Fibroblast of skin of scalp (primary cell): ENCODE measurements around the gene FAM168B.

Experiments used
- DNase-seq: peaks from one replicate; pipeline ENCODE4 v3.0.0-alpha.2; 2013

Gene FAM168B

DNA sequence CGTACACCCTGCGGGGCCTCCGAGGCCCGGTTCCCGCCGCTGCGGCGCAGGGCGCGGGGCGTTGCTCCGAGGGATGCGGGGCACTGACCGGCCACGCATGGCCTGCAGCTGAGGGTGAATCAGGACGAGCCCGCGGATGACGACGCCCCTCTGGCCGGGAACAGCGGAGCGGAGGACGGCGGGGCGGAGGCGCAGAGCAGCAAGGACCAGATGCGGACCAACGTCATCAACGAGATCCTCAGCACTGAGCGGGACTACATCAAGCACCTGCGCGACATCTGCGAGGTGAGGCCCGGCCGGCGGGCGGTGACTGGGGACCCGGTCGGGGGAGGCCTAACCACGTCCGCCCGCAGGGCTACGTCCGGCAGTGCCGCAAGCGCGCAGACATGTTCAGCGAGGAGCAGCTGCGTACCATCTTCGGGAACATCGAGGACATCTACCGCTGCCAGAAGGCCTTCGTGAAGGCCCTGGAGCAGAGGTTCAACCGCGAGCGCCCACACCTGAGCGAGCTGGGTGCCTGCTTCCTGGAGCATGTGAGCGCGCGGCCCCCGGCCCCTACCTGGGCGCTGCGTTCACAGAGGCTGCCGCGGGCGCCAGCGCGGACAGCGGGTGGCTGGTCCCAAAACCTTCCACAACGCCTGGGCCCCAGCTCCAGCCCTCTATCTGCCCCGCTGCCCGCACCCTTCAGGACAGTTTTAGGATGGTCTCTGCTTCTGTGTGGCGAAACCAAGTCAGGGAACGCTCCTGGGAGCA is 53.2 kb downstream of the FAM168B start:
- no peak for DNase-seq

DNA sequence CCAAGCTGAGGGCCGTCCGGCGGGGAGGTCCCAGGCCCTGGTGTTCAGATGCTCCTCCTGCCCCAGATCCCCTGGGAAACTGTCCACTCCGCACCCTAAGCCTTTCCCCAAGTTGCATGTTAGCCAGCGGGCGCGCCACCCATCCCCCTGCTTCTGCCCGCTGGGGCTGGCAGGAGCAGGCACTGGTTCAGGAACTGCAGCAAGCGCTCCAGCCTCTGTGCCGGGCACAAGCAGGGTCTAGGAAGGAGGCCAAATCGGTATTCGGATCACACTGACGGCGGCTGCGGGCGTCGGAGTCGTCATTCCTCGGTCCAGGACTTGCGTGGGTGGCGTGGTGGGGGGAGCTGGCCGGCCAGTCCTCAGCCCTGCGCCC is 53.7 kb downstream of the FAM168B start:
- DNase-seq: no peak

DNA sequence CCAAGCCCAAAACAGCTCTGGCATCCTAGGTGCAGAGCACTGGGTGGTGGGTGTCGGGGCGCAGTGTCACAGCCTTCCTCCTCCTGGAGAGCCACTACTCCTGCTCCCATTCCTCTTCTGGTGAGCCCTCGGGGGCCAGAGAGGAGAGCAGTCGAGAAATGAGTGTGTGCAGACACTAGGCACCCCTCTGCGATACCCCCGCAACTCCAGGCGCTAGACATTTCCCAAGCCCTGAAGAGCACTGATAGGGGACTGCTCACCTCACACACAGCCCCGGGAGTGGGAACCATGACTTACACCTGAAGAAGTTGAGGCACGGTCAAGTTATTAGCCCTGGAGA is 54.2 kb downstream of the FAM168B start:
- DNase-seq: no peak

DNA sequence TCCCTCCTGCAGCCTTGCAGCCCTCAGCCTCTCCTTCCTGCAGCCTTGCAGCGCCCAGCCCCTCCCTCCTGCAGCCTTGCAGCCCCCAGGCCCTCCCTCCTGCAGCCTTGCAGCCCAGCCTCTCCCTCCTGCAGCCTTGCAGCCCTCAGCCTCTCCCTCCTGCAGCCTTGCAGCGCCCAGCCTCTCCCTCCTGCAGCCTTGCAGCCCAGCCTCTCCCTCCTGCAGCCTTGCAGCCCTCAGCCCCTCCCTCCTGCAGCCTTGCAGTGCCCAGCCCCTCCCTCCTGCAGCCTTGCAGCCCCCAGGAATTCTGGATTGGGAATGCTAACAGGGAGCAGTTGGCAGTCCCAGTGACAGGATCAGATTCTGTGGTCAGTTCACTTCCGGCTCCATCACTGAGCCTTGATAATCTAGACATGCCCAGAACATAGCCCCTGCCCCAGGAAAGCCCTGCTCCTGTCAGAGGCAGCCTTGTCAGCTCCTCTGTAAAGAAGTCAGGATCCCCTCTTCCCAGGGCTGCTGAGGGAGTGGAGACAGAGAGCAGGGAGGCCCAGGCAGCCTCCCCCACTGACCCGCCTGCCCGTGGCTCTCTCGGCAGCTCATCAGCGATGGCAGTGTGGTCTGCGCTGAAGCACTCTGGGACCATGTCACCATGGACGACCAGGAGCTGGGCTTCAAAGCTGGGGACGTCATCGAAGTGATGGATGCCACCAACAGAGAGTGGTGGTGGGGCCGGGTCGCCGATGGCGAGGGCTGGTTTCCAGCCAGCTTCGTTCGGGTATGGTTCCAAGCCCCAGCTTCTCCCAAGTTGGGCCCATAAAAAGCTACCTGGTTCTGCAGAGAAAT is 54.8 kb downstream of the FAM168B start:
- no peak for DNase-seq

DNA sequence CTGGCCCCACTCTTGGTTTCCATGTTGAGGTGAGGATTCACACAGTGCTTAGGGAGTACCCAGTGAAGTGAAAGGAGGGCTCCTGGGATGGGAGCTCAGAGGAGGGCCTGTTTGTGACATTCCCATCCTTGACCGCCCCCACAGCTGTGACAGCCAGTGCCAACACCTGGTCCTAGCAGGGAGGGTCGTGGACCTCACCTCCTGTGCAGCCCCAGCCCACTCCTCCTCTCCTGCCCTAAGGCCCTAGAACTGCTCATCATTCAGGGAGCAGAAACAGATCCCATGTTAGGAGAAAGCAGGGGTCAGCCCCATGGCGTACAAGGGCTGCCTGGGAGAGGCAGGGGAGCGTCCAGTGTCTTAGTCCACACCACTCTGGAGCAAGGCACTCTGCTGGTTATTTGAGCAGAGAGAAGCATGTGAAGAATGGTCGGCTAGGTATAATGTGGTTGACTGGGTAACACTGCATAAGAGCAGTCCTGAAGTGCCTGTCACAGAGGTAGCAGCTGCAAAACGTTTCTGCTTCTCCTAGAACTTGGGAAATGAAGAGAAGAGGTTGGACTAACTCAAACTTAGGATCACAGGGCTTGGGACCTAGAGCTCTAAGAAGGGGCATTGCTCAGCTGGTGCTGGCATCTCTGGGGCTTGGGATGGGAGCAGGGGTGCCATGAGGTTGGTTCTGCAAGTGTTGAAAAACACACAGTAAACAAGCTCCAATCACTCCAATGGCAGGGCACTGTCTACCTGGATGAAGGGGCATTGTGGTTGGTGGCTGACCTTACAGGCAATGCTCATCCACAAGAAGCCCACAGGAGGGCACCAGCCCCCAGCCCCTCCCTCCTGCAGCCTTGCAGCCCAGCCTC is 55.6 kb downstream of the FAM168B start:
- no peak for DNase-seq

DNA sequence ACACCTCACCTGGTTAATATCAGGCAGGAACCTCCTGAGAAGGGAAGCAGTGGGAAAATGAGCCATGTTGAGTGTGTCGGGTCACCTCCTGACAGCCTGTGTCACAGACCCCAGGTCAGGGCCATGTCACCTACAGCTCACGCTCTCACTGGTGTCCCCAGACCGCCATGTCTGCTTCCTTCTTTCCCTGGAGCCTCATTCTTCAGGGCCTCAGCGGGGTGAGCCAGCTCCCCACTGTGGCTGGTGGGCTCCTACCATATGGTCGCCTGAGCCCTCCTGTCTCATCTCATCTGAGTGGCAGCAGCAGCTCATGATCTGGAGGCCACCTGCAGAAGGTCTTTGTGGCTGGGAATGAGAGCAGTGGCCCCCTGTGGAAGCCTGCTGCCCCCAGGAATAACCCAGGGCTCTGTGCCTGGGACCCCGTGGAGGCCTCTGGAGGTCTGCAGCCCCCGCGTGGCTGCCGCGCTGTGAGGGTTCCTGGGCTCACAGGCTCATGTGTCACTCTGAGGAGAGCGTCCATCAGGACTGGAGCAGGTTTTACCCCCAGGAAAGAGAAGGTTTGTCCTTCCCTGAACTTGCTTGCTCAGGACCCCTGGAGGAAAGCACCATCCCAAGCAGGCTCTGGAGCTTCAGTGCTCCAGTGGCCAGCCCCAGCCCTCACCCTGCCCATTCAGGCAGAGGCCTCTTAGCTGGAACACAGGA is 56.4 kb downstream of the FAM168B start:
- no peak for DNase-seq

DNA sequence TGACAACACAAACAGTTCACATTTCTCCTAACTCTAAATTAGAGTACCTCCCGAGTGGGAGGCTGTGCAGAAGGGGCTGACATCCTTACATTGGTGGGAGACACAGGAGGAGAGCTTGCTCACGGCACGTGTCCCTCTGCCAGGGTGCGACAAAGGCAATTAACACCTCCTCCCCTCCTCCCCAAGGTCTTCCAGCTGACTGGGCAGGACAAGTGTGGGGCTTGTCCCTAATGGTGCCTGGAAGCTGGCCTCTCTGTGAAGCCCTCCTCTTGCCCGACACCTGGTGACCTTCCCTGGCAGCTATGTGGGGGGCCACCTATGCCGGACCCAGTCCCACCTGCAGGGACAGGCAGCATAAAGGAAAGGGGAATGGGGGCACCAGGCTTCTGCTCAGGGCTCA is 57.0 kb downstream of the FAM168B start:
- DNase-seq: no peak

DNA sequence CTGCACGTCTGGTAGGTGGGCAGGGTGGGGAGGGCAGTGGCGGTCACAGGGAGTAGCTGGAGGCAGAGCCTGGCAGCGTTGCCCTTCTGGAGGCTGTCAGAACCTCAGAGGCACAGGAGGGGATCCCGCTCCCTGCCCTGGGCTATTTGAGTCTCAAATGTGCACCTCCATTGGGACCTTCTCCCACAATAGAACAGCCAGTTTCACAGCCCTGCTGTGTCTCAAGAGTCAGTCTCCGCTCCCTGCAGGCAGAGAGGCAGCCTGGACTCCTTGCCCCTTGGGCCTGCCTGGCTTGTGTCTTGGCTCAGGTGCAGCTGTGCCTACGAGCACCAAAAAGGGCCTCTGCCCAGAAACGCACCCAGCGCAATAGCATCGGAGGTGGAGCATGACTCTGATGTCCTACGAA is 57.4 kb downstream of the FAM168B start:
- no peak for DNase-seq

DNA sequence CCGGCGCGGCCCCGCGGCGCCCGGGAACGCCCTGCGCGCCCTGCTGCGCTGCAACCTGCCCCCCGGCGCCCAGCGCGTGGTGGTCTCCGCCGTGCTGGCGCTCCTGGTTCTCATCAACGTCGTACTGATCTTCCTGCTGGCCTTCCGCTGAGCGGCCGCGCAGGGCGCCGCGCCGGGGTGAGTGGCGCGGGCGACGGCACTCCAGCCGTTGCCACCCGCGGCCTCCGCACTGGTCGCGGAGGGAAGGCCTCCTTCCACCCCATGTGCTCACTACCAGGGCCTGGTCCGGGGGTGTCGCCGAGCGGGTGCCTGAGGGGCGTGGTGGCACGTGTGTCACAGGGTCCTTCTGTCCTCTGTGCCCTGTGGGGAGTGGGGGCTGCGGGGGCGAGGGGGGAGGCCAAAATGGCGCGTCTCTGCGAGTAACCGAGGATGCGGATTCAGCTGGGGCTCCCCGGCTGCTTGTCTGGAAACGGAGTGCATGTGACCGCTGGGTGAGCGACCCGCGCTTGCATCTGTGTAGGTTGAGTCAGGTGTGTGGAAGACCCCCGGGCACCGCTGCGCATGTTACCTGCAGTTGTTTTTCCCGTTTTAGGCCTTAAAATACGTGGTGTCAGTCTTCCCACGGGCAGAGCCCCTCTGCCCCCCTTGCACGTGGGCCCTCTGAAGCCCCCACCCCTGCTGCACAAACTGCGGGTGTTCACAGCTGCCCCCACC is 58.0 kb downstream of the FAM168B start:
- no peak for DNase-seq

DNA sequence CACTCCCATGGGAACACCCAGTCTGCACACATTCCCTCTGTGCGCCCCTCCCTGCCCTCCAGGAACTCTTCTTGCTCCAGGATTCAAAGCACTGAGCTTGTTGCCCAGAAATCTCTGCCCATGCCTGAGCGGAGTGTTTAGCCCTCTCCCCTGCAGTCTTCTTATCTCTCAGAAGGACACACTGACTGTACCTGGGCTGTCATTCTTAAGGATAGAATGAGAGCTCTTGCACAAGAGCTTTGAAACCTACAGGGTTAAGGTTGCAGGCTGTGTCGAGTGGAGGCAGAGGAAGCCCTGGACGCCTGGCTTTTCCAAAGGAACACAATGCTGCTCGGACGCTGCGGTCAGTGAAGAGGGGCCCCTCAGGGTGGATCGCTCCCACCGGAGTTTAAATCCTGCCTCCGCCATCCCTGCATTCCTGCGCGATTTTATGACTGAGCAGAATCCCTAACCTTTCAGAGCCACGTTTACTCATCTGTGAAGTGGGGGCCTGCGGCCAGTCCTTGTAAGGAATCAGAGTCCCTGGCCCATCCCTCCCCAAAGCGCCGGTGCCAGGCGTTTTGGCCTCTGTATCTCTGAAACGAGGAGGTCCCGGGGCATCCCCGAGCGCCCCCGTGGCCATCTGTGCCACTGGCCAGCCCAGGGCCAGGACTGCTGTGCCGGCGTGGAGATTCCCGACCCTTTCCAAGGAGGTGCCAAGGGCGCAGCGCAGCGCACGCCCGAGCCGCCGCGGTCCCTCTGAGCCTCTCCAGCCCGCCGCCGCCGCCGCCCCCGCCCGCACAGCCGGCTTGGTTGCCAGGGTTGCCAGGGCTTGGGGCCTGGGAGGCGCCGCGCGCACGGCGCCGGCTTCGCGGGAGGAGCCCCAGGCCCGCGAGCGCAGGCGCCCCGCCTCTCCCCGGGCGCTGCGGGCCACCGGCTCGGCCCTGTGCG is 58.9 kb downstream of the FAM168B start:
- peak; percentile 39 for DNase-seq

DNA sequence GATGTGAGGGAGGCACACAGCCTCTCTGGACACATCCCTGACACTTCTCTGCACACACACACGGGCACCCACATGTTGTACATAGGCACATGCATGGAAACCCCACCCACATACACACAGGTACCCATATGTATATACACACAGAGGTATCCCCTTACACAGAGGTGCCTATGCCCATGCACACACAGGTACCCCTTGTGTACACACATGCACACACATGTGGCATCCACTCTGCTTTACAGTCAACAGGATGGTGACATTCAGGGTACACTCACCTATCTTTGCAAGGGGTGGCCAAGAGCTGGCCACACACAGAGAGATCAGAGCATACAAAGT is 59.5 kb downstream of the FAM168B start:
- DNase-seq: no peak

DNA sequence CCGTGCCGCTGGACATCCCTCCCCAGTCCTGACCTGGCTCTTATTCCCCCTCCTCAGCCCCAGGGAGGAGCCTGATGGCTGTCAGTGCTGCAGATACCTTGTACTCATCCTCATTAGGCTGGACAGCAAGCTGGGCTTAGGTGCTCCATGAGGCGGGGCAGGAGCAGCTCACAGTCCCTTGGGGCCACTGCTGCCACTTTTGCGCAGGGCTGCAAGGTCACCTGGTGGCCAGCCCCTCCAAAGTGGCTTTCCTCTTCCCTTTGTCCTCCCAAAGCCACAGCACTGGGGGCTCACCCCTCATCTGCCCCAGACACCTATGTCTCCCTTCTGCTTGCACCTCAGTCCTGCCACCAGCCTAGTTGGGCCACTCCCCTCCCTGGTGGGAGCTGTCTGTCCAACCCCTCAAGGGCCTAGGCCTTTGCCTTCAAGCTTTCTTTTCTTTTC is 60.8 kb downstream of the FAM168B start:
- no peak for DNase-seq

DNA sequence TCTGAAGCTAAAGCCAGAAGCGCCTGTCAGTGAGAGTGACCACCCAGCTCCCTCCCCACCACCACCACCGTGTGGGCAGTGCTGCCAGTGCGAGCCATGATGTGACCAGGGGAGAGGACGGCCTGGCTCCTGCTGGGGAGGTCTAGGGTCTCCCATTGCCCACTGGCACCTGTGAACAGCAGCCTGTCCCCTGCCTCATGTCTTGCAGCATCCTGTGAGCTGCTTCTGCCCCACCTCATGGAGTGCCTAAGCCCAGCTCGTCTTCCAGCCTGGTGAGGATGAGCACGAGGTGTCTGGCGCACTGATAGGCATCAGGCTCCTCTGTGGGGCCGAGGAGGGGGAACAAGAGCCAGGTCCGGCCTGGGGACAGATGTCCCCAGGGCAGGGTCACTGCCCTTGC is 61.4 kb downstream of the FAM168B start:
- no peak for DNase-seq

DNA sequence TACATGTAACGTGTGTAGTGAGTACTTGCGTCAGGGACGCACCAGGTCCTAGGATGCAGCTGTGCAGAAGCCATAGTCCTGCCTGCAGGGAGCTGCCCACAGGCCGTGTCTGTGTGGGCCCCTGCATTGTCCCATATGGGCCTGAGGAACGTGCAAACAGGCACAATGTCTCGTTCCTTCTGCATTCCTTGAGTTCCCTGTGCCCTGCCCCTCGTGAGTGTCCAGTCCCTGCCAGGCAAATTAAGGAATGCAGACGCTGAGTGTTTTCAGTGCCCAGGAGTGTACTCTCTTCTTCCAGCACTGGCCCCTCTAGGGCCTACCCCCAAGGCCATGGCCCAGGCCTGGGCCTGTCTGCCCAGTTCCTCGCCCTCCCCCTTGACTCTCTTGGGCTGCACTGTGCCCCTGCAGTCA is 61.8 kb downstream of the FAM168B start:
- DNase-seq: no peak

DNA sequence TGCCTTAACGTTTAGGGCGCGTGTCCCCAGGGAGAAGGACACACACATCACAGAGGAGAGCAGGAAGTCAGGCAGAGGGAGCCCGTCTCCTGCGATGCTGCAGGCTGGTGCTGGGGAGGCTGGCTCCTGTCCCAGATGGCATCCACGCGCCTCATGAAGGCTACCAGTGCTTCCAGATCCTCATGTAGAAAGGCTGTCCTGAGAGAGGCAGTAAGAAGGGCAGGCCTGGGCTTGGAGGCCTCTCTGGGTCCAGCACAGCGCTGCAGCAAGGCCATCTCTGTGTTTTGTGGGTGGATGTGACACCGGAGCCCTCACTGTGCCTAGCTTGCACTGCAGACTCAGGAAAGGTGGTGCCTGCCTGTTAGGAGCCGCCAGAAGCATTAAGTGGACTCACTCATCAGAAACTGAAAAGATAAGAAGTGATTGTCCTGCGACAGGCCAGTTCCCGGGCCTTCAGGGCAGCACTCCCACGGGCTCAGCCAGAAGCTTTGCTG is 62.7 kb downstream of the FAM168B start:
- no peak for DNase-seq

DNA sequence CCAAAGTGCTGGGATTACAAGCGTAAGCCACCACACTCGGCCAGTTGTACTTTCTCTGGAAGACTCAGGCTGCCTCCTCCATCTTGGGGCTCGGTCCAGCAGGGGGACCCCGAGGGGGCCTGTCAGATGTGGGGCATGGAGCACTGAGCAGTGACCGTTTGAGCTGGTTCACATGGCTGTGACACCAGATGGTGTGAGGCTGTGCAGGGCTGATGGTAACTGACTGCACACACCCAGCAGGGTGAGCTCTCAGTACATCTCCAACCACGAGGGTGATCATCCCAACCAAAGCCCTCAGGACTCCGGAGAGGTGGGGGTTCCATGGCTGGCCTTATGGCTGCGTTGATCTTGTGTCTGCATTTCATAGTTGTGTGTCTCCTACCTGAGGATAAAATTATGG is 63.4 kb downstream of the FAM168B start:
- DNase-seq: no peak

DNA sequence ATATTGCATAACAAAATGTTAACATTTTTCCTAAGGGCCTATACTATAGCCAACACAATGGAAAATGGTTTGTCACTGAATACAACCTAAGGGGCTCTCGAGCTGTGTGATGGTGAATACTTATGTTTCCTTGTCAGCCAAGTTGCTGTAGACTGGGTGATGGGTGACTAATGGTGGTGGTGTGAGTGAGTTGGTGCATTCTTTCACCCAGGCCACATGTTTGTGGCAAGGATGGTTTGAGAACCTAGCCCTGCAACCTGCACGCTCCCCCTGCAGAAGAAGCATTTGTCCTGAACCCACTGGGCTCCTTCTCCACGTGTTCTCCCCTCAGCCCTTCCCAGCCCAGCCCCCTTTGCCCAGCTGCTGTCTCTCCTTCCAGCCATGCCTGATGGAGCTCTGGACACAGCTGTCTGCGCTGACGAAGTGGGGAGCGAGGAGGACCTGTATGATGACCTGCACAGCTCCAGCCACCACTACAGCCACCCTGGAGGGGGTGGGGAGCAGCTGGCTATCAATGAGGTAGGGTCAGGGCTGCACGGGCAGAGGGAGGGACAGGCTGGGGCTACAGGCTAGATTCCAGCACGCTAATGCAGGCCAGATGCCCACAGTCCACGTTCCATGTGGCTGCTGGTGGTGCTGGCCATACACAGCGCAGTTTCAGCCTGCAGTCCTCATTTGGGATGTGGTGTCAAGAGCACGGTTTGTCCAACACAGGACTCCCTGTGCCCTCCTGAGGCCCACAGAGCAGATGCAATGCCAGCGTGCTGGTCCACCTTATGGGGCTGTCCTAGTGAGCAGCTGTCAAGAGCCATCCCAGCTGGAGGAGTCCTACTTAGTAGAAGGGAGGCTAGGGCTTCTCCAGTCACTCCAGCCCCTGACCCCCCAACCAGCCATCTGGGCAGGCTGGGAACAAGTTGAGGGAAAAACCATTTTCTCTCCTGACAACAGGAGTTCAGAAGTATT is 65.4 kb downstream of the FAM168B start:
- DNase-seq: no peak

DNA sequence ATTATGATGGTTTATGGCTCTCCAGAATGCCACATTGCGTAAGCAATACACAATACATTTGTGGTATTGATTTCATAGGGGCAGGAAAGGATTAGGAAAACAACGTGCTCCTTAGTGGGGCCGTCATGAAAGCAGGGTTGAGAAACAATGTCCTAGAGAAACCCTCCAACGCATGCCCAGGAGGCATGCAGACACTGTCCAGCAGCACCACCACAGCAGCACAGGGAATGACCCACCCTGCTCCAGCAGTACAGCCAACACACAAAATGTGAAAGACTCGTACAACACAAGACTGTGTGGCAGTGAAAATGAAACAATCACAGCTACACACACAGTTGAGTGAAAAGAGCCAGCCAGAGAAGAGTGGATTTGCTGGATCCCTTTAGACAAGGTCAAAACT is 66.3 kb downstream of the FAM168B start:
- no peak for DNase-seq

DNA sequence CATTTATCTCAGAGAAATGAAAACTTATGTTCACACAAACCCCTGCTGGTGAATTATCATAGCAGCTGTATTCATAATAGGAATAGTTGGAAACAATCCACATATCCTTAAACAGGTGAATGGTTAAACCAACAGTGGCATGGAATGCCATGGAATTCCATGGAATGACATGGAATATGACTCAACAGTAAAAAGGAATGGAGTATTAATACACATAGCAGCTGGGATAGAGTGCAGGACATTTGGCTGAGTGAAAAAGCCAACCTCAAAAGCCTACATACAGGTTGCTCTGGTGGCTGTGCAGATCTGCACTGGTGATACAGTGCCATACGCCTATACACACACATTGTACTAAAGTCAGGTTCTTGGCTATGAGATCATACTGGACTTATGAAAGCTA is 69.5 kb downstream of the FAM168B start:
- DNase-seq: no peak
